D721Med (cell line): ENCODE measurements around the gene SEC62.

Source experiments
- DNase-seq: peaks from one replicate; pipeline ENCODE4 v3.0.0; 2011; ENCODE audit warnings: low spot score; ENCODE audit not compliant: insufficient read length
- FAIRE-seq: peaks from 2 replicates; lab custom pipeline; 2011; peaks lifted over from hg19 to GRCh38; lab: Jason Lieb, UNC
- TF ChIP-seq, protein P1 (sequence below): IDR thresholded peaks from 2 replicates; pipeline ENCODE4 v1.5.1; 2012; ENCODE audit warnings: mild to moderate bottlenecking, control low read depth; ENCODE audit not compliant: insufficient read depth; ENCODE audit errors: missing control alignments

SEC62 gene

DNA sequence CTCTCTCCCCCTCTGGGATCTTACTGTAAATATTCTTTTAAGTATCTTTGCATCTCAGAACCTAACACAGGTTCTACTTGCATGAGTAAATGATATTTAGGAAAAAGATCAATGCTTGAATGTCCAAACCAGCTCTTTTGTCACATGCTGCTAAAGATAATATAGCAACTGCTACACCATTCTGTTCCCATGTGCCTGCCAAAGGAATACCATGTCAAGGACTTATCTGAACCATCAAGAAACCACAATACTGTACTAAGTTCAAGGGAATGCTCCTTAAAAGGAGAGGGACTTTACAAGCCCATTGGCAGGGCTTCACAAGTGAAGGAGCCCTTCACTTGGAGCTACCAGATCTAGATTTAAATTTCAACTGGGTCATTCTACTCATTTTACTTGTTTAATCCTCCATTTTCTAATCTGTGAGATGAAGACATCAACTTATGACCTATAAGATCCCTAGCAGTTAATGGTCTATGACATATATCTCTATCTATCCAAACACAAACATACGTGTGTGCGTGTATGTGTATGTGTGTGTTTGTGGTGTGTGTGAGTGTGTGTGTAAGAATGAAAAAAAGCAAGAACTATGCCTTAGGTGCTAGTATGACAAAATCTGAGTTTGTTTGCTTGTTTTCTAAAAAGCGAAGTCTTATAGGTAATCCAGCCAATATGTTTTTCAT is 13.0 kb upstream of the SEC62 start:
- TF ChIP-seq, protein P1, sequence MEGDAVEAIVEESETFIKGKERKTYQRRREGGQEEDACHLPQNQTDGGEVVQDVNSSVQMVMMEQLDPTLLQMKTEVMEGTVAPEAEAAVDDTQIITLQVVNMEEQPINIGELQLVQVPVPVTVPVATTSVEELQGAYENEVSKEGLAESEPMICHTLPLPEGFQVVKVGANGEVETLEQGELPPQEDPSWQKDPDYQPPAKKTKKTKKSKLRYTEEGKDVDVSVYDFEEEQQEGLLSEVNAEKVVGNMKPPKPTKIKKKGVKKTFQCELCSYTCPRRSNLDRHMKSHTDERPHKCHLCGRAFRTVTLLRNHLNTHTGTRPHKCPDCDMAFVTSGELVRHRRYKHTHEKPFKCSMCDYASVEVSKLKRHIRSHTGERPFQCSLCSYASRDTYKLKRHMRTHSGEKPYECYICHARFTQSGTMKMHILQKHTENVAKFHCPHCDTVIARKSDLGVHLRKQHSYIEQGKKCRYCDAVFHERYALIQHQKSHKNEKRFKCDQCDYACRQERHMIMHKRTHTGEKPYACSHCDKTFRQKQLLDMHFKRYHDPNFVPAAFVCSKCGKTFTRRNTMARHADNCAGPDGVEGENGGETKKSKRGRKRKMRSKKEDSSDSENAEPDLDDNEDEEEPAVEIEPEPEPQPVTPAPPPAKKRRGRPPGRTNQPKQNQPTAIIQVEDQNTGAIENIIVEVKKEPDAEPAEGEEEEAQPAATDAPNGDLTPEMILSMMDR: no peak
- FAIRE-seq: no peak

DNA sequence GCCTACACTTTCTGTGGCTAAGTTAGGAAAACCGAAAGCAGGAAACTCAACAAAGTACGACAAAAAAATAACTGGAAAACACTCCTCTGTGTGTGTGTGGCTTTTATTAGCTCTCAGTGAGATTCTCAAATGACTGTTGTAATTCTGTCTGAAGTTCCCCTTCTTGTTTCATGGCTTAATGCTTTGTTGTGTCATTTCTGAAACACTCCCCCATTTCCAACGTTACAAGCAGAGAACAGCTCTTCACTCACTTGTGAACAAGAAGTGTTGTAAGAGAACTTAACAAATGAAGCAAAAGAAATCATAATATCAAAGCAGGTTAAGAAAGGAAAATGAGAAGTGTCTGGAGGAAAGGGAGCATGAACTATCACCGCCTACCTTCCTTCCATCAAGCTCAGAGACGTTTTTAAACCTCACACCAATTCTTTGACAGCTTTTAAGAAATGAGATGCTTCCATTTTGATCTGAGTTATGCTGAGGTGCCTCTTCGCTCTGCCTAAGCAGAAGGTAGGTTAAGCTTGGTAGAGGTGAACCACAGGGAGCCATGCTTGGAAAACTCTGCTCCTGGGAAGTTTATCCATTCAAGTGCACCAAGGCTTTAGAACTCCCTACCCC is 12.4 kb upstream of the SEC62 start:
- DNase-seq: no peak
- no peak for FAIRE-seq
- TF ChIP-seq, protein P1: no peak

More for the DNA sequence above, 13.0 kb upstream of the SEC62 start:
- no peak for DNase-seq

DNA sequence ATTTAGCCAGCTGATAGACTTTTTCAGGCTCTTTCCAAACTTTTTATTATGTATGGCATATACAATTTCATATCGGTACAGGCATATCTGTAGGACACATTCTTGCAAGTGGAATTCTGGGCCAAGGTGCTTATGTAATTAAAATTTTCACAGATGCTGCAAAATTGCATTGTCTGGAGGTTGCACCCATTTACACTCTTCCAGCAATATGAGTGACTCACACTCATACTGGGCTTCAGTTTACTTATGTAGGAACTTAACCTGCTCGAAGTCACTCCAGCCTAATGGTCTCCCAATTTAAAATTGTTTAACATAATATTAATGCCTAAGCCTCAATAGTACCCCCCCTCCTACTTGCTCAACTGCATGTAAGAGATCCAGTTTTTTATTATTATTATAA is 11.2 kb upstream of the SEC62 start:
- FAIRE-seq (no peak), DNase-seq (no peak)
- TF ChIP-seq, protein P1: no peak

- FAIRE-seq: no peak
- TF ChIP-seq, protein P1: no peak
- no peak for DNase-seq
These were observed 2.4 kb upstream of the SEC62 start for GRCh38 chr3:169964176-169964575.

DNA sequence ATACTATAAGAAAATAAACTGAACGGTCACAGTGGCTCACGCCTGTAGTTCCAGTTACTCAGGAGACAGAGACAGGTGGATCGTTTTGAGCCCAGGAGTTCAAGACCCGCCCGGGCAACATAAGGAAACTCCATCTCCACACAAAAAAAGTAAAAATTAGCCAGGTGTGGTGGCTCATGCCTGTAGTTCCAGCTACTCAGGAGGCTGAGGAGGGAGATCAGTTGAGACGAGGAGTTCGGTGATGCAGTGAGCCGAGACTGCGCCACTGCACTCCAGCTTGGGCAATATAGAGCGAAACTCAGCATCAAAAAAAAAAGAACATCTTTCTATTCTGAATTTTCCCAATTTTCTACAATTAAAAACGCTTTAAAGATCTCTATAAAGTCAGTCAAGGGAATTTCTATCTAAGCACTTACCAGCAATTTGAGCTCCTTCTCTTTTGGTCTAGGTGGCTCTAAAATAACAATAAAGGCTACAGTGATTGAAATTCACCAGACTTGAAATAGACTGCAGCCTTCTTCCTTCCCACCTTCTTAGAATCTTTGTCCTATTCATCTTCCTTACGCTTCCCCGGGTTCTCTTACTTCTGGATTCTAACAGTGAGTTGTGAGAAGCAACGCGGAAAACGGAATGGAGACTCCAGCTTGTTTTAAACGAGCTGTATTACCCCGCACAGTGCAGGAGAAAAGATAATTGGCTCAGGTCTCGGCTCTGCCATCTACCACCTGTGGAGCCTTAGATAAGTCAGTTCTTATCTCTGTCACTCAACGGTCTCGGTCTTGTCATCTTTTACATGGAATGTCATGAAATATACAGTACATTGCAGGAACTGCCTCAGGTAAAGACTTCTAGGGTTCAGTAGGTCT is 812 bp upstream of the SEC62 start:
- DNase-seq (no peak), FAIRE-seq (no peak)
- TF ChIP-seq, protein P1: no peak

- TF ChIP-seq, protein P1: no peak
- no peak for DNase-seq
- FAIRE-seq: no peak
These were observed 626 bp downstream of the SEC62 start for GRCh38 chr3:169966951-169967915.
